NCI-H187 treated with DMSO at 0.1 percent for 48 hours (cell line): ENCODE measurements around the gene TSR1.

Experiments used
- DNase-seq: peaks from one replicate; lab custom pipeline; 2025; lab: John Stamatoyannopoulos, UW

The TSR1 gene

DNA sequence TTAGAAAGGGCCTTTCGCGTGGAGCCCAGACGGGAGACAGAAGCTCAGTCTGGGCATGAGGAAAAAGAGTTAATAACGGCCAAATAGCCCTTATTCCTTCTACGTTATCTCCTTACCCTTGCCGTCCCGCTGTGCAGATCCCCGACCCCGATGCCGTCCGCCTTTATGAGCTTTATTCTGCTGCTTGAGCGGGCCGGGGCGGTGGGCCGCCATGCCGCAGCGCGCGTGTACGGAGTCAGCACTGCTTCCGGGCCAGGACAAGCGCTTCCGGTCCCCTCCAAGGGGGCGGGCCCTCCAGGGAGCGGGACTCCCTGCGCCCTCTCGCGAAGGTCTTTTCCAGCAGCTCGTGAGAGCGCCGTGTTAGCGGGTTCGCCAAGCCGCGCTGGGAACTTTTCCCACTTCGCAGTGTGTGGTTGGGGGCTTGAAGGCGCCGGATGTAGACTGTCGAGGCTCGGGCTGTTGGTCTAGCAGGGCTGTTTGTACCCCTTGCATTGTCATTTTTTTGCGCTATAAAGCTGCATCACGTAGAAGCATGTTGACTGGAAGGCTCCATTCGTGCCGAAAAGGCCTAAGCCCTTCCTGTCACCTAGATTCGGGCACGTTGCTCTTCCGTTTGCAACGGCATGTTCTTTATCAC is at the start of gene TSR1:
Gene TSR1, minus strand, starts transcription at position 243 of the 637 bp plus-strand sequence. Its CDS starts 30 bp downstream, at position 213.
- no peak for DNase-seq

- no peak for DNase-seq
Observed at GRCh38 chr17:2385240-2386210, 49.3 kb upstream of the TSR1 start.

DNA sequence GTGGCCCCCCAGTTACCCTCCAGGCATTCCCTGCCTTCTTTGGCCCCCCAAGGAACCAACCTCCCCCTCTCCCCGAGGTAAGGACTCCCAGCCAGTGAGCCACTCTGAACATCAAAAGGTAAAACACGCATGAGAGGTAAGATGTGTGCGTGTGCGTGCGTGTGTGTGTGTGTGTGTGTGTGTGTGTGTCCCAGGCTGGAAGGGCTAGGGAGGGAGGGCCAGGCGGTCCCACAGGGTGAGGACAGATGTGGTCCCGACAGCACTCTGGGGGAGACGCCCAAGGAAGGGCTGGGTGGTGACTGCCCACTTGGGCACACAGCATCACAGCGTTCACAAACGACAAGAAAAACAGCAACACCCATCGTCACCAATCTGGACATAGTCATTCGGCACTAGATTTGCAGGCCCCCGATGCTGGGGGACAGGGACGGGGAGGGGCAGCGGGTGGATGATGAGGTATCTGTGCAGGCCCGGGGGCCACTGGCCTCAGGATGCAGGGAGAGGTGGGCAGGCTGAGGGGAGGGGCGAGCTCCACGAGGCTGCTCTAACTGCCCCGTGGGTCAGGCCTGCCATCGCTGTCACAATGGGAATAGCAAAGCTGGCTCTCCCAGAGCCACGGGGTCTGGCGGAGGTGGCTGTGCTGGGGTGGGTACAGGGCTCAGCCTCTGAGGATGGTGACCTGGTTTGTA is 48.3 kb upstream of the TSR1 start:
- no peak for DNase-seq

DNA sequence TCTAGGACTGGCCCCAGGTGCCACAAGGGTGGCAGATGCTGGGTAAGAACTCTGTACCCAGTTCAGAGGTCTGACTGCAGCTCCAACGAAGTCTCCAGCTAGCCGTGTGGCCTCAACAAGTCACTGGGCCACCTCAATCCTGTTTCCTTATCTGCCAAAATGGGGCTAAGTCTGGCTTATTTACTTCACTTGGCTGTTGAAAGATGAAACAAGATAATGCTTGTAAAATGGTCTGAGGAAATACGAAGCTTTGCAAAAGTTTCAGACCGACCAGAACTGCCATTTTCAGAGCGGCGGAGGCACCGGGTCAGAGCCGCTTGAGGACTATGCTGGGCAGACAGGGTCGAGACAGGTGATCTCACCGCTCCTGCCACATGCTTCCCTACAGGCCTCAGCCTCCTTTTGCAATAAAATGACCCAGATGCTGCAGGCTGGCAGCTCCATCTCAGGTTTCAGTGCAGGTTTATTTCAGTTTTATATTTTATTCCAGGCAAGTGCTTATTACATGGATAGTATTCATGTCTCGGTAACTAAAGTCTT is 47.4 kb upstream of the TSR1 start:
- no peak for DNase-seq

DNA sequence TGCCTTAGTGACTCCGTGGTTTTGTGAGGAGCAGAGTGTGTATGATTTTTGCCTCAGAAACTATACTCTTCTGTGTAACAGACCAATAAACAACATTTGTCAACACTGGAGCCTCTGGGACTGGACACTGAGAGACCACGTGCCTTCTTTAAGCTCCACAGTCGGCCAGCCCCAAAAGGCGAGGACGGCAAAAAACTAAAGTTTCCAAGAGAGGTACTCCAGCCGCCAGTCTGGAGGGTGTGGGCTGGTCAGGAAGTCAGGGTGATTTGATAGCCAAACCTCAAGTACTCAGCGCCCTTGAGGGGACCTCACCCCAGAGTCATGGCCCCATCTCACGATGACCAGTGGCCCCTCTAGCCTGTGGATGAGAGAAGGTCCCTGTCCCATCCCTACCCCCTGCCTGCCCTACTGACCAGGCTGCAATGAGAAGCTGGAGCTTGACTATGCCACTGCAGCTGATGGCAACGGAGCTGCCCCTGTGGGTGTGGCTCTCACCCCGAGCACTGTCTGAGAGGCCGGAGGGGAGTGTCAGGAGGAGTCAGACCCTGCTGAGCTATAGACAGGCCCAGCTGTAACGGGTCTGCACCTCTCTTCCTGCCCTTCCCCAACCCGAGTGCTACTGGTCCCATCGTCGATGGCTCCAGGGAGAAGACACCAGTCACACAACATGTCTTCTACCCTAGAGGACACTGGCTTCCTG is 44.8 kb upstream of the TSR1 start:
- DNase-seq, result no peak

DNA sequence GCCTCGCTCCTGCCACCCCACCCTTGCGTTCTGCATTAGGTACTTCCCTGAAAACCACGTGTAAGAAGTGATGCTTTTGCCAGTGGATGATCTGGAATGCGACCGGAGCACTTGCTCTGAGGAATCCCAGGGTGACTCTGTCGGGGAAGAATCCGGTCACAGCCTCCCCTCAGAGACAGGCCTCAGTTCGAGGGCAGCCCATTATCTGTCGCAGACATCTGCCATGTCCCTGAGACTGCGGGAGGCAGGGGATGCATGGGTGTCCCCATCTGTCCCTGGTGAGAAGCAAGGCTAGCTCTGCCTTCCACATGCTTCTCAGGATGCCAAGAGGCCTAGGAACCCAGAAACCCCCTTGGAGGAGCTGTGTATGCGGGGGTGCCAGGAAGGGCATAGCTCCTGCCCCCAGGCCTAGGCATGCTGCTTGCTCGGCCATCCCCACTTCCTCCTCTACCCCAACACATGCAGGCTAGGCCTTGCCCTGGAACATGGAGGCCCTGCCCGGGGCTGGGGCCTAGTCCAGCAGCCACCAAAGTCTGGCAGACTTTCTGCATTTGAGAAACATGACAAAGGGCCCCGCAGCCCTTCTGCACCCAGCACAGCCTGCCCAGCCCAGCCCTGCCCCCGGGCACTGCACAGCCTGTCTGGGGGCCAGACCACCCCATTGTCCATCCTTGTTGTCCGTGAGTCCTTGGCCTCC is 44.1 kb upstream of the TSR1 start:
- no peak for DNase-seq

GRCh38 chr17:2379489-2380225 is 43.4 kb upstream of the TSR1 start:
- no peak for DNase-seq

- DNase-seq, result no peak
Observed at GRCh38 chr17:2378905-2379304, 42.6 kb upstream of the TSR1 start.

GRCh38 chr17:2377659-2378058 is 41.4 kb upstream of the TSR1 start:
- no peak for DNase-seq

DNA sequence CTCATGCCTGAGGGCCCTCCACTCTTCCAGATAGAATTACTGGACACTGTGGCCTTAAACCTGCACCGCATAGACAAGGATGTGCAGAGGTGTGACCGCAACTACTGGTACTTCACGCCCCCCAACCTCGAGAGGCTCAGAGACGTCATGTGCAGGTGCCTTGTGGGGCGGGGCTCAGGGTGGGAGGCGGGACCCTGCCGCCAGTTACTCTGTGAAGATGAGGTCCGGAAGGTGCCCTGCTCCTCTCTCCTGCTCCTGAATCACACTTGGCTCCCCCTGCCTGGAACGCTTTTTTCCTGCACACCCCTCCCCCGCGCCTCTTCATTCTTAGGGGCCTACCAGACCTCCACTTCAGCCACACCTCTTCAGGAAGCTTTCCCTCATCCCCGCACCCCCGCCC is 39.9 kb upstream of the TSR1 start:
- DNase-seq, result no peak

DNA sequence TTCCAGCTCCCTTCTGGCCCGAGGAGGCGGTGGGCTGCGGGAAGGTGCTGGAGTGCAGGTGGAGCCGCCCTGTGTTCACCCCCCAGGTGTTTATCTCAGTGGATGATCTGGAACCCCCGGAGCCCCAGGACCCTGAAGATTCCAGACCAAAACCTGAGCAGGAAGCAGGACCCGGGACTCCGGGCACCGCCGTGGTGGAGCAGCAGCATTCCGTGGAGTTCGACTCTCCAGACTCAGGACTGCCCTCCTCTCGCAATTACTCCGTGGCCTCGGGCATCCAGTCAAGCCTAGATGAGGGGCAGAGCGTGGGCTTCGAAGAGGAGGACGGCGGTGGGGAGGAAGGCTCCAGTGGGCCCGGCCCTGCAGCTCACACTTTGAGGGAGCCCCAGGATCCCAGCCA is 39.1 kb upstream of the TSR1 start:
- DNase-seq, result no peak

GRCh38 chr17:2374549-2375285 is 38.5 kb upstream of the TSR1 start:
- DNase-seq, result no peak

DNA sequence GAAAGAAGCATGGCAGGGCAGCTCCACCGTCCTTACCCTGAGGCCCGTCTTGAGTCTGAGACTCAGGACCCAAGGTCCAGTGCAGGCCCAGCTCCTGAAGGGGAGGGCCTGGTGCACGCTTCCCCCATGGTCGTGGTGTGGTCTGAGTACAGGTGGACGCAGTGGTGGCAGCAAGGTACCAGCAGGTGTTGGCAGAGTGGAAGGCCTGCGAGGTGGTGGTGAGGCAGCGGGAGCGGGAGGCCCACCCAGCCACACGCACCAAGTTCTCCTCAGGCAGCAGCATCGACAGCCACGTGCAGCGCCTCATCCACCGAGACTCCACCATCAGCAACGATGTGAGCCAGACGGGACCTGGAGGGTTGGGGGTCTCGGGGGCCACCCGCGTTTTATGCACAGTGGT is 36.9 kb upstream of the TSR1 start:
- no peak for DNase-seq

DNA sequence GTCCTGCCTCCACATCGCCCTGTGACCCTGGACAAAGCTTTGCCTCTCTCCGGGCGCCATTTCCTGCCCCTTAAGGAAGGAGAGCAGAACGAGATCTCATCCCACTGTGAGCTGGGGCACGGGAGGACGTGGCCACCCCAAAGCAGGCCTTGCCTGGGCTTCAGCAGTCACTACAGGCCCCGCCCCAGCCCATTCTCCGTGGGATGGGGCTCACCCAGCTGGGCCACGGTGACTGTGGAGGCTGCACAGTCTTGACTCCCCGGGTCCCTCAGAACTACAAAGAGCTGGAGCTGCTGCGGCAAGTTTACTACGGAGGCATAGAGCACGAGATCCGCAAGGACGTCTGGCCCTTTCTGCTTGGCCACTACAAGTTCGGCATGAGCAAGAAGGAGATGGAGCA is 36.4 kb upstream of the TSR1 start:
- no peak for DNase-seq

GRCh38 chr17:2372180-2372579 is 35.9 kb upstream of the TSR1 start:
- DNase-seq, result no peak

GRCh38 chr17:2371183-2372130 is 35.2 kb upstream of the TSR1 start:
- DNase-seq, result no peak

DNA sequence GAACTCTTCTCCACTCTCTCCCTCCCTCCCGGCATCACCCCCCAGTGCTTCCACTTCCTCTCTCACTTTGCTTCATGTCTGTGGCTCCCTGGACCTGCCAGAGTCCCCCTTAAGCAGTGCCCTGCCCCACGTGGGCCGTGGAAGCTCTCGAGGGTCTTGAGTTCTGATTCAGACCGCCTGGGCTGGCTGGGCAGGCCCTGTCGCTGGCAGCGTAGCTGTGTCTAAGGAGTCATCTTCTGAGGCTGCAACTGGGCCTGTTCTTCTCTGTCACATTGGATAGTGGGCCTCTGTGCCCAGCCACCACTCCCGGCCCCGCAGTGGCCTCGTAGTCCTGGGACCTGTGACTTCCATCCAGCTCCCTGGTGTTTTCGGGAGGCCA is 33.9 kb upstream of the TSR1 start:
- DNase-seq, result no peak

GRCh38 chr17:2369551-2370210 is 33.4 kb upstream of the TSR1 start:
- DNase-seq, result no peak
